Neural crest cell (in vitro differentiated cells): ENCODE measurements around the gene VSTM2L. TPM values are rescaled to one million over a fixed set of nuclear protein-coding genes. Genes with fewer than 3 reads are reported as not detected.

Experiments used
- DNase-seq: peaks from one replicate; pipeline ENCODE4 v3.0.0; 2021; ENCODE audit warnings: low read depth, mixed read lengths, low spot score
- H3K27ac Mint-ChIP-seq: one replicate; pipeline ENCODE4 v1.8.0; 2021; ENCODE audit warnings: mild to moderate bottlenecking, mixed read lengths; ENCODE audit not compliant: unreplicated experiment
- H3K27me3 Mint-ChIP-seq: 2 replicates; pipeline ENCODE4 v1.8.0; 2021; ENCODE audit warnings: low read depth, mild to moderate bottlenecking, mixed read lengths
- H3K36me3 Mint-ChIP-seq: 2 replicates; pipeline ENCODE4 v1.8.0; 2021; ENCODE audit warnings: low read depth, mild to moderate bottlenecking, mixed read lengths
- H3K4me1 Mint-ChIP-seq: 2 replicates; pipeline ENCODE4 v1.8.0; 2021; ENCODE audit warnings: mixed read lengths
- H3K4me3 Mint-ChIP-seq: one replicate; pipeline ENCODE4 v1.8.0; 2021; ENCODE audit warnings: mild to moderate bottlenecking, mixed read lengths
- H3K9me3 Mint-ChIP-seq: 2 replicates; pipeline ENCODE4 v1.8.0; 2021; ENCODE audit warnings: mixed read lengths
- total RNA-seq: library from RNA; stranded (reverse); gene quantifications from 2 replicates; pipeline ENCODE4 v1.2.1, GENCODE V29; 2021
- TF ChIP-seq, protein P1 (sequence below): fragments of 200-600 bp; sonication (generic); conservative IDR thresholded peaks from 2 replicates; pipeline ENCODE4 v1.5.0; 2021; ENCODE audit warnings: antibody characterized with exemption, mild to moderate bottlenecking

VSTM2L gene
- total RNA-seq, 1 donor from 2014 or later = 9.3 TPM

DNA sequence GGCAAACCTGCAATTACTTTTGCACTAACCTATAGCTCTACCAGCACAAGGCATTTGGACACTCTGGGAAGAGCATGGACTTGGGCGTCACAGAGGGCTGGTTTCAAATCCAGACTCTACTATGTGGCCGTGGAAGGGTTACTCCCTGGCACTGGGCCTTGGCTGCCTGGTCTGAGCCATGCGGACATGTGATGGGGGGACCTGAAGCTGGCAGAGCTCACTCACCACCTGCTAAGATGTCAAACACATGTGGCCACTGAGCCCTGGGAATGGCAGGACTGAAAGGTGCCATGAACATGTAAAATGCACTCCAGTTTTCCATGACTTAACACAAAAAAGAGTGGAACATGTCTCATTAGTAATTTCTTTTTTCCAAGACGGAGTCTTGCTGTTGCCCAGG, 23.7 kb downstream of the VSTM2L start:
- no peak for DNase-seq
- peaks cover 3% of the 10 kb centered on the region for H3K4me1 Mint-ChIP-seq
- TF ChIP-seq, protein P1, sequence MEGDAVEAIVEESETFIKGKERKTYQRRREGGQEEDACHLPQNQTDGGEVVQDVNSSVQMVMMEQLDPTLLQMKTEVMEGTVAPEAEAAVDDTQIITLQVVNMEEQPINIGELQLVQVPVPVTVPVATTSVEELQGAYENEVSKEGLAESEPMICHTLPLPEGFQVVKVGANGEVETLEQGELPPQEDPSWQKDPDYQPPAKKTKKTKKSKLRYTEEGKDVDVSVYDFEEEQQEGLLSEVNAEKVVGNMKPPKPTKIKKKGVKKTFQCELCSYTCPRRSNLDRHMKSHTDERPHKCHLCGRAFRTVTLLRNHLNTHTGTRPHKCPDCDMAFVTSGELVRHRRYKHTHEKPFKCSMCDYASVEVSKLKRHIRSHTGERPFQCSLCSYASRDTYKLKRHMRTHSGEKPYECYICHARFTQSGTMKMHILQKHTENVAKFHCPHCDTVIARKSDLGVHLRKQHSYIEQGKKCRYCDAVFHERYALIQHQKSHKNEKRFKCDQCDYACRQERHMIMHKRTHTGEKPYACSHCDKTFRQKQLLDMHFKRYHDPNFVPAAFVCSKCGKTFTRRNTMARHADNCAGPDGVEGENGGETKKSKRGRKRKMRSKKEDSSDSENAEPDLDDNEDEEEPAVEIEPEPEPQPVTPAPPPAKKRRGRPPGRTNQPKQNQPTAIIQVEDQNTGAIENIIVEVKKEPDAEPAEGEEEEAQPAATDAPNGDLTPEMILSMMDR = no peak
- no peak overlapping the region for H3K27ac Mint-ChIP-seq
- H3K9me3 Mint-ChIP-seq = no peaks in the 10 kb centered on the region
- no peaks in the 10 kb centered on the region for H3K36me3 Mint-ChIP-seq
- H3K27me3 Mint-ChIP-seq = no peaks in the 10 kb centered on the region
- H3K4me3 Mint-ChIP-seq = no peak overlapping the region

DNA sequence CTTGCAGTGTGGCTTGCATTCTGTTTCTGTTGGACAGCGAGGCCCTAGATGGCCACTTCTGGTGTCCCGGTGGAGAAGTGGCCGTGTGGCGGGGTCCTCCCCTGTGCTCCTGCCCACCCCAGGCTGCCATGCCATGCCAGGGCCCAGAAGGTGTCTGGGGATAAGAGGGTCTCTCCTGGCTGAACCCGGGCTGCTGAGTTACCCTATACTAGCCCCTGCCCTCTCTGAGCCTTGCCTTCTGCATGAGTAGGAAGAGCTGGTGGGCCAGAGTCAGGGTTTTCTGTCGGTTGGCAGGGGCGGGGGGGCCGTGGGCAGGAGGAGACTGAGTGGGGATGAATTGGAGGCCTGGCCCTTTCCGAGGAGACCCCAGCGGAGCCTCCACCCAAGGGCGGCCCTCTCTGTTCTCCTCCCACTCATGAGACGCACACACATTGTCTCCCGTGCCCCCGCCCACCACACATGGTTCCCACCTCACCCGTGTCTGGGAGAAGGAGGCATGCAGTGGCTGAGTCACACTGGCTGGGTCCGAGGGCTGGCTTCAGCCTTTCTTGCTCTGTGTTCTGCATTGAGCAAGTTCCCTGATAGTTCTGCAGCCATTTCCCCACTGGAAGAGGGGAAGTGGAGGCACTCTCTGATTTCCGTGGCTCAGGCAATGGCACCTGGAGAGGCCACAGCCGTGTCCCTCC, 24.6 kb downstream of the VSTM2L start:
- H3K27ac Mint-ChIP-seq = no peak overlapping the region

DNA sequence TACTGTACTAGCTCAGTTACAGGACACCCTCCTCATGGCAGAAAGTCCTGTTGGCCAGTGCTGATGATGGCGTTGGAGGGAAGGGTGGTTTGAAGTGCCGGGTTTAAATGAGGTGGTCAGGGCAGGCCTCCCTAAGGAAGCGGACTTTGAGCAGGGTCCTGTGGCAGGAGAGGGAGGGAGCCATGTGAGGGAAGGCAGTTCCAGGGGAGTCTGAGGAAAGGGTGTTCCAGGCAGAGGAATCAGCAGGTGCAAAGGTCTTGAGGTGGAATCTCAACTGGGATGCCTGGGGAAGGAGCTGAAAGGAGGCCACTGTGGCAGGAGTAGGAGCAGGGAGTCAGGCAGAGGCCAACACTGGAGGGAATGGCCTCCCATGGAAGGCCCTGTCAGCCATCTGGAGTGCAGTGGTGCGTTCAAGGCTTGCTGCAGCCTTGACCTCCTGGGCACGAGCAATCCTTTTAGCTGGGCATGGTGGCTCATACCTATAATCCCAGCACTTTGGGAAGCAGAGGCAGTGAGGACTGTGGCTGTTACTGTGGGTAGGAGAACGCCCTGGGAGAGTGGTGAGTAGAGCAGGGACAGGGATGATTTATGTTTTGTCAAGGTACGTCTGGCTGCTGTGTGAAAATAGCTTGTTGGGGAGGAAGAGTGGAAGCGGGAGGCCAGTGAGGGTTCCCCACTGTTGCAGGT, 26.2 kb downstream of the VSTM2L start:
- Mint-ChIP-seq H3K27me3 (no peaks in the 10 kb centered on the region), H3K4me3 (no peak overlapping the region), H3K9me3 (no peaks in the 10 kb centered on the region), H3K27ac (peak overlapping the region; percentile 87), H3K4me1 (peaks cover 3% of the 10 kb centered on the region), H3K36me3 (no peaks in the 10 kb centered on the region)
- TF ChIP-seq, protein P1 = no peak
- DNase-seq = no peak

More for the DNA sequence above, 24.6 kb downstream of the VSTM2L start:
- H3K36me3 Mint-ChIP-seq = no peaks in the 10 kb centered on the region
- H3K27me3 Mint-ChIP-seq = no peaks in the 10 kb centered on the region
- DNase-seq = no peak
- TF ChIP-seq, protein P1 = no peak
- peaks cover 3% of the 10 kb centered on the region for H3K4me1 Mint-ChIP-seq
- H3K4me3 Mint-ChIP-seq = no peak overlapping the region
- H3K9me3 Mint-ChIP-seq = no peaks in the 10 kb centered on the region

DNA sequence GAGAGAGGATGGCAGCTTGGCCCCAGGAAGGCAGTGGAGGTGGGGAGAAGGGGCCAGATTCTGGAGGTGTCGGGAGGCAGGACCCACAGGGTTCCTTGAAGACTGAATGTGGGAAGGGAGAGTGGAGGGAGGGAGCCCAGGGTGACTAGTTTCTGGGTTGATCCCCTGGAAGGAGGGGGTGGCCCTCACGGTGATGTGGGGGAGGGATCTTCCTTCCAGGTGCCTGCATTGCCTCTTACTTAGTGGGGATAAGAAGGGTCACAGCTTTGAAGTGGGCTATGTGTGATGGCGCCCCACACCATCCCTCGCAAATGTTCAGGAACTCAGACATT, 26.7 kb downstream of the VSTM2L start:
- DNase-seq = no peak
- H3K27ac Mint-ChIP-seq = peak overlapping the region; percentile 87
- TF ChIP-seq, protein P1 = no peak
- H3K9me3 Mint-ChIP-seq = no peaks in the 10 kb centered on the region
- H3K36me3 Mint-ChIP-seq = no peaks in the 10 kb centered on the region
- H3K4me1 Mint-ChIP-seq = peaks cover 3% of the 10 kb centered on the region
- H3K27me3 Mint-ChIP-seq = no peaks in the 10 kb centered on the region
- H3K4me3 Mint-ChIP-seq = no peak overlapping the region

DNA sequence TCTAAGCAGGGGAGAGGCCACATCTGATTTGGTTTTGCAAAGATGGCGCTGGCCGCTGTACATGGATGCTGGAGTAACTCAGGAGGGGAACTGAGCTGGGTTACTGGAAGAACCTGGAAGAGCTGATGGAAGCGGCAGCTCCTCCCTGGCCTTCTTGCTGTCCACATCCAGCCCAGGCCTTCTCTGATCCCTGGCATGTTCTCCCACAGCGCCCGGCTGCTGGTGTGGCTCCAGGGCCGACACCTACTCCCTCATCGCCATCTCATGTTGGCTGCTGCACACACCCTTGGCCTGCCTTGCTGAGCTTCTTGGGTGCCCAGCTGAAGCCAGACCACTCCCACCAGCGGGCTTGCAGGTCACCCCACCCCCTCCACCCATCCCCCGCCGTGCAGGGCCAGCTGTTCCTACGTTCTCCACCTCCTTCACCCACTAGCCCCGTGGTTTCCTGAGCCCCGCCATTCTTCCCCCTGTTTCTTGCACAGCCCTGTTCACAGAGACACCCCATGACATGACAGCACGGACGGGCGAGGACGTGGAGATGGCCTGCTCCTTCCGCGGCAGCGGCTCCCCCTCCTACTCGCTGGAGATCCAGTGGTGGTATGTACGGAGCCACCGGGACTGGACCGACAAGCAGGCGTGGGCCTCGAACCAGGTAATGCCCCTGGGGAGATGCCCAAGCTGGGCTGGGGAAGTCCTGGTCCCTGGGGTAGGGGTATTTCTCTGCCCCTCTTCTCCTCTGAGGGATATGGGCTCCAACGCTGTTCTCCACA, 28.4 kb downstream of the VSTM2L start:
- H3K4me1 Mint-ChIP-seq = peaks cover 3% of the 10 kb centered on the region
- H3K9me3 Mint-ChIP-seq = no peaks in the 10 kb centered on the region
- H3K4me3 Mint-ChIP-seq = no peak overlapping the region
- no peak for DNase-seq
- no peak overlapping the region for H3K27ac Mint-ChIP-seq
- no peaks in the 10 kb centered on the region for H3K36me3 Mint-ChIP-seq
- no peaks in the 10 kb centered on the region for H3K27me3 Mint-ChIP-seq
- TF ChIP-seq, protein P1 = no peak
